Stomach smooth muscle (tissue), 2 donors: Measurements from ENCODE around the gene RNF31.
"Not testable (repeated sequence)": the region's sequence is repeated elsewhere in the genome, so short reads cannot be mapped to it uniquely, and the experiment has no call there.

ENCODE experiments used
- H3K27ac ChIP-seq: one replicate; pipeline ENCODE4 v1.7.0; 2013; ENCODE audit warnings: mild to moderate bottlenecking, low read length, inconsistent platforms
- H3K27me3 ChIP-seq, 2 donors: one replicate each; pipeline ENCODE4 v1.7.0; 2013; ENCODE audit warnings: low read length in 2 of 2; ENCODE audit not compliant: insufficient read depth in 2 of 2, control insufficient read depth in 1 of 2
- H3K36me3 ChIP-seq, 2 donors: one replicate each; pipeline ENCODE4 v1.7.0; 2013; ENCODE audit warnings: low read length in 2 of 2; ENCODE audit not compliant: control insufficient read depth in 2 of 2, insufficient read depth in 2 of 2
- H3K4me1 ChIP-seq: one replicate; pipeline ENCODE4 v1.7.0; 2013; ENCODE audit warnings: low read length; ENCODE audit not compliant: control insufficient read depth, insufficient read depth
- H3K4me3 ChIP-seq, 2 donors: one replicate each; pipeline ENCODE4 v1.7.0; 2013; ENCODE audit warnings: low read length in 2 of 2
- H3K9ac ChIP-seq, 2 donors: one replicate each; pipeline ENCODE4 v1.7.0; 2013; ENCODE audit warnings: low read length in 2 of 2, mild to moderate bottlenecking in 1 of 2
- H3K9me3 ChIP-seq, 2 donors: one replicate each; pipeline ENCODE4 v1.7.0; 2013; ENCODE audit warnings: low read length in 2 of 2; ENCODE audit not compliant: control insufficient read depth in 2 of 2
- donor health status: healthy.
- donor health status: Pancreatic carcinoma.

RNF31 gene

GRCh38 chr14:24196071-24197055 is 49.1 kb downstream of the RNF31 start:
- no peaks in the 10 kb centered on the region for H3K27me3 ChIP-seq
- H3K27ac ChIP-seq = peak overlapping the region; percentile 96
- peaks cover 30% of the 10 kb centered on the region for H3K4me1 ChIP-seq
- H3K9ac ChIP-seq = peak overlapping the region; percentile 96 to 99
- peak overlapping the region; percentile 96 to 99 for H3K4me3 ChIP-seq
- H3K9me3 ChIP-seq = no peaks in the 10 kb centered on the region
- peaks cover 10 to 14% of the 10 kb centered on the region in 2 donors for H3K36me3 ChIP-seq

GRCh38 chr14:24197056-24197450 is 49.8 kb downstream of the RNF31 start:
- Histone ChIP-seq H3K4me1 (peaks cover 30% of the 10 kb centered on the region), H3K27ac (no peak overlapping the region), H3K27me3 (no peaks in the 10 kb centered on the region), H3K9ac (no peak overlapping the region), H3K4me3 (no peak overlapping the region), H3K9me3 (no peaks in the 10 kb centered on the region), H3K36me3 (peaks cover 10 to 13% of the 10 kb centered on the region in 2 donors)

GRCh38 chr14:24198814-24199524 is 51.7 kb downstream of the RNF31 start:
- H3K9me3 ChIP-seq = no peaks in the 10 kb centered on the region

GRCh38 chr14:24202538-24202937 is 55.2 kb downstream of the RNF31 start:
- H3K27ac ChIP-seq, H3K27me3 ChIP-seq, H3K4me1 ChIP-seq, H3K4me3 ChIP-seq, H3K9me3 ChIP-seq, H3K9ac ChIP-seq: not testable (repeated sequence)
- peaks cover 17 to 24% of the 10 kb centered on the region in 2 donors for H3K36me3 ChIP-seq

More at GRCh38 chr14:24198814-24199524, 51.7 kb downstream of the RNF31 start:
- H3K4me3 ChIP-seq = no peak overlapping the region
- H3K27me3 ChIP-seq = no peaks in the 10 kb centered on the region
- peaks cover 3 to 6% of the 10 kb centered on the region in 2 donors for H3K36me3 ChIP-seq
- peaks cover 25% of the 10 kb centered on the region for H3K4me1 ChIP-seq
- no peak overlapping the region for H3K27ac ChIP-seq
- peak overlapping the region in 1 of 2 donors; percentile 21 for H3K9ac ChIP-seq

GRCh38 chr14:24203249-24203886 is 56.1 kb downstream of the RNF31 start:
- not testable (repeated sequence) for H3K4me3 ChIP-seq, H3K9me3 ChIP-seq, H3K9ac ChIP-seq, H3K27ac ChIP-seq, H3K27me3 ChIP-seq, H3K4me1 ChIP-seq
- peaks cover 20 to 32% of the 10 kb centered on the region in 2 donors for H3K36me3 ChIP-seq

GRCh38 chr14:24204163-24205146 is 57.2 kb downstream of the RNF31 start:
- no peaks in the 10 kb centered on the region for H3K27me3 ChIP-seq
- no peaks in the 10 kb centered on the region for H3K4me1 ChIP-seq
- H3K9ac ChIP-seq = no peak overlapping the region
- peaks cover 20 to 36% of the 10 kb centered on the region in 2 donors for H3K36me3 ChIP-seq
- no peaks in the 10 kb centered on the region for H3K9me3 ChIP-seq
- no peak overlapping the region for H3K27ac ChIP-seq
- H3K4me3 ChIP-seq = no peak overlapping the region

- H3K27me3 ChIP-seq = no peaks in the 10 kb centered on the region
- H3K4me3 ChIP-seq = no peak overlapping the region
- no peaks in the 10 kb centered on the region for H3K9me3 ChIP-seq
- H3K36me3 ChIP-seq = peaks cover 35 to 52% of the 10 kb centered on the region in 2 donors
- no peaks in the 10 kb centered on the region for H3K4me1 ChIP-seq
- no peak overlapping the region for H3K9ac ChIP-seq
- no peak overlapping the region for H3K27ac ChIP-seq
These were observed 59.2 kb downstream of the RNF31 start for GRCh38 chr14:24206260-24207103.

GRCh38 chr14:24207104-24207551 is 59.8 kb downstream of the RNF31 start:
- H3K27ac ChIP-seq = no peak overlapping the region
- H3K9ac ChIP-seq = no peak overlapping the region
- H3K27me3 ChIP-seq = no peaks in the 10 kb centered on the region
- no peak overlapping the region for H3K4me3 ChIP-seq
- peaks cover 35 to 50% of the 10 kb centered on the region in 2 donors for H3K36me3 ChIP-seq
- no peaks in the 10 kb centered on the region for H3K4me1 ChIP-seq
- no peaks in the 10 kb centered on the region for H3K9me3 ChIP-seq

GRCh38 chr14:24207625-24208024 is 60.3 kb downstream of the RNF31 start:
- Histone ChIP-seq H3K9me3 (no peaks in the 10 kb centered on the region), H3K27me3 (no peaks in the 10 kb centered on the region), H3K4me1 (no peaks in the 10 kb centered on the region), H3K9ac (no peak overlapping the region), H3K27ac (no peak overlapping the region), H3K4me3 (no peak overlapping the region), H3K36me3 (peaks cover 35 to 50% of the 10 kb centered on the region in 2 donors)
